SK-N-DZ (cell line): ENCODE data around the gene SYT1.
"Not testable (repeated sequence)": the region's sequence is repeated elsewhere in the genome, so short reads cannot be mapped to it uniquely, and the experiment has no call there.

Source experiments
- DNase-seq: peaks from one replicate; pipeline ENCODE4 v3.0.0-alpha.2; 2015; ENCODE audit warnings: low spot score

SYT1 gene

GRCh38 chr12:78966926-78967325, 102.4 kb downstream of the SYT1 start:
- DNase-seq: no peak

- DNase-seq: no peak
Measured at GRCh38 chr12:78968226-78968625, 103.7 kb downstream of the SYT1 start.

- no peak for DNase-seq
Measured at GRCh38 chr12:78970041-78970440, 105.5 kb downstream of the SYT1 start.

GRCh38 chr12:78977304-78977867, 112.8 kb downstream of the SYT1 start:
- DNase-seq: no peak

GRCh38 chr12:78994168-78994791, 129.7 kb downstream of the SYT1 start:
- no peak for DNase-seq

GRCh38 chr12:79000501-79000900, 135.9 kb downstream of the SYT1 start:
- no peak for DNase-seq

- peak; percentile 49 for DNase-seq
Measured at GRCh38 chr12:79001404-79001803, 136.8 kb downstream of the SYT1 start.

GRCh38 chr12:79006306-79006705, 141.7 kb downstream of the SYT1 start:
- DNase-seq: no peak

GRCh38 chr12:79008591-79008990, 144.0 kb downstream of the SYT1 start:
- no peak for DNase-seq

- no peak for DNase-seq
Measured at GRCh38 chr12:79012636-79013035, 148.1 kb downstream of the SYT1 start.

- DNase-seq: no peak
Measured at GRCh38 chr12:79016181-79016580, 151.6 kb downstream of the SYT1 start.

GRCh38 chr12:79019672-79020071, 155.1 kb downstream of the SYT1 start:
- no peak for DNase-seq

- peak; percentile 53 for DNase-seq
Measured at GRCh38 chr12:79020106-79020505, 155.5 kb downstream of the SYT1 start.

GRCh38 chr12:79021021-79021420, 156.4 kb downstream of the SYT1 start:
- DNase-seq: no peak

GRCh38 chr12:79023261-79023660, 158.7 kb downstream of the SYT1 start:
- DNase-seq: peak; percentile 60

GRCh38 chr12:79023784-79024183, 159.2 kb downstream of the SYT1 start:
- no peak for DNase-seq

- DNase-seq: no peak
Measured at GRCh38 chr12:79033788-79034187, 169.2 kb downstream of the SYT1 start.

GRCh38 chr12:79044748-79045147, 180.2 kb downstream of the SYT1 start:
- DNase-seq: not testable (repeated sequence)

- not testable (repeated sequence) for DNase-seq
Measured at GRCh38 chr12:79045149-79045703, 180.7 kb downstream of the SYT1 start.

- DNase-seq: no peak
Measured at GRCh38 chr12:79046021-79046420, 181.4 kb downstream of the SYT1 start.

- DNase-seq: no peak
Measured at GRCh38 chr12:79048962-79049361, 184.4 kb downstream of the SYT1 start.

GRCh38 chr12:79053394-79053793, 188.8 kb downstream of the SYT1 start:
- no peak for DNase-seq

- DNase-seq: no peak
Measured at GRCh38 chr12:79055926-79056674, 191.5 kb downstream of the SYT1 start.
